CD4-positive, alpha-beta T cell treated with Interleukin-6 at 100 ng/mL for 8 hours (primary cell): ENCODE measurements around the gene PDHX.

ENCODE experiments used
- DNase-seq: peaks from one replicate; pipeline ENCODE4 v3.0.0-alpha.2; 2020; ENCODE audit warnings: mixed read lengths, low spot score

PDHX gene

DNA sequence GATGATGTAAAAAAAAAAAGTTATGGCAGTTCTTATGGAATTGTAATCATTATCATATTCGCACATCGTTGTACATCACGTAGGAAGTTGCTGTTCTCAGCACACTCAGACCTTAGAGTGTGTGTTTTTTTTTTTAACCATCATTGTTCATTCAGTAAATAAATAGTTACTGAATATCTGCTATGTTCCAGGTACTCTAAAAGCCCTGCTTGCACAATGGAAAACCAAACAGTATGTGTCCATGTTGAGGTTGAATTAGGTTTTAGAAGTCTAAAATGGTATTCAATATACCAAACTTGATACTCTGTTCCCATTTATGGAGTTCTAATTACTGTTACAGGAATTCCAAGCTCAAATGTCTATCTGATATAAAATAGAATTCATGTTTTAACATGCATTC, 41.2 kb downstream of the PDHX start:
- DNase-seq, result no peak

DNA sequence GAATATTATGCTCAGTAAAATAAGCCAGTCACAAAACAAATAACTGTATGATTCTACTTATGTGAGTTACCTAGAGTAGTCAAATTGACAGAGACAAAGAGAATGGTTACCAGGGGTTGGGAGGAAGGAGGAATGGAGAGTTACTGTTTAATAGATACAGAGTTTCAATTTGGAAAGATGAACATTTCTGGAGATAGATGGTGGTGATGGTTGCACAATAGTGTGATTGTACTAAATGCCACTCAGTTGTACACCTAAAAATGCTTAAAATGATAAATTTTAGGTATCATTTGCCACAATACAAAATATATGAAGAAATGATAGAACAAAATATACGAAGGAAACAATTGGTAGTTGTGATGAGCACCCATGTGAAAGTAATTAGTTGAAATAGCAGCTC, 43.4 kb downstream of the PDHX start:
- no peak for DNase-seq

DNA sequence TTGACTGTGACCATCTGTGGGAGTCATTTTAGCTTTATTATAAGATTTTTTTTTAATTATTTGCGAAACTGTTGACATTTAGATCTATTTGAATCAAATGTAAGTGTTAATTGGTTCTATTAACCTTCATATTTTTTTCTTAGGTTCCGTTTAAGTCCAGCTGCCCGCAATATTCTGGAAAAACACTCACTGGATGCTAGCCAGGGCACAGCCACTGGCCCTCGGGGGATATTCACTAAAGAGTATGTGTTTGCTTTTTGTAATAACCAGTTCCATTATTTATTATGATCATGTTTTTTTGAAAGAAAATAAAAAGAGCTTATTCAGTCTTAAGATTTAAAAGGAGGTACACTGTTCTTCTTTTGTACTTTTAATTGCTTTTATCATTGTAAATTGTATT, 43.9 kb downstream of the PDHX start:
- no peak for DNase-seq

DNA sequence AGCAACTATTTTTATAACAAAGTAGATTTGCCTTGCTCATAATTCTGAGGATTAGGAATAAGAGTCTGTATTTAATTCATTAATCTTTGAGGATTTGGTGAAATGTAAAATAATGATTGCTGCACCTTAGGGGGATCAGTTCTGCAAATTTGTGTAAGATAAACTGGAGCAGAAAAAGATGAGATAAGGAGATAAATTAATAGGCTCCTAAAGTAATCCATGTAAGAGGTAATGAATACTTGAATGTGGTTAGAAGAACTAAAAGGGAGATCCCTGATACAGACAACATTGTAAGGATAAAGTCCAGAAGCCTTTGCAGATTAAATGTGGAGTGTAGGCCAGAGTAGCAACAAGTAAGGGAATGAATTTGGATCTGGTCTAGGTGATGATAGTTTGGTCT, 45.6 kb downstream of the PDHX start:
- no peak for DNase-seq

DNA sequence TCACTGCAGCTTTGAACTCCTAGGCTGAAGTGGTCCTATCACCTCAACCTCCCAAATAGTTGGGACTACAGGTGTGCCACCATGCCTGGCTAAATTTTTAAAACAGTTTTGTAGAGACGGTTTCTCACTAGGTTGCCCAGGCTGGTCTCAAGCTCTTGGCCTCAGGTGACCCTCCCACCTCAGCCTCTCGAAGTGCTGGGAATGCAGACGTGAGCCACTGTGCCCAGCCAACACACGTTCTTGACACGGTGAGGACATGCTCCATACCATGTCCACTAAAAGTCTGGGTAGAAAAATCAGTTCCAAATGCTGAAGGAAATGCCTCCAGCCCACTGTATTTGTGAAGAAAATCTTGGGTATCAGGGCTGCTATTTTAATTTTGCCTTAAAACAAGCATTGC, 46.9 kb downstream of the PDHX start:
- no peak for DNase-seq

DNA sequence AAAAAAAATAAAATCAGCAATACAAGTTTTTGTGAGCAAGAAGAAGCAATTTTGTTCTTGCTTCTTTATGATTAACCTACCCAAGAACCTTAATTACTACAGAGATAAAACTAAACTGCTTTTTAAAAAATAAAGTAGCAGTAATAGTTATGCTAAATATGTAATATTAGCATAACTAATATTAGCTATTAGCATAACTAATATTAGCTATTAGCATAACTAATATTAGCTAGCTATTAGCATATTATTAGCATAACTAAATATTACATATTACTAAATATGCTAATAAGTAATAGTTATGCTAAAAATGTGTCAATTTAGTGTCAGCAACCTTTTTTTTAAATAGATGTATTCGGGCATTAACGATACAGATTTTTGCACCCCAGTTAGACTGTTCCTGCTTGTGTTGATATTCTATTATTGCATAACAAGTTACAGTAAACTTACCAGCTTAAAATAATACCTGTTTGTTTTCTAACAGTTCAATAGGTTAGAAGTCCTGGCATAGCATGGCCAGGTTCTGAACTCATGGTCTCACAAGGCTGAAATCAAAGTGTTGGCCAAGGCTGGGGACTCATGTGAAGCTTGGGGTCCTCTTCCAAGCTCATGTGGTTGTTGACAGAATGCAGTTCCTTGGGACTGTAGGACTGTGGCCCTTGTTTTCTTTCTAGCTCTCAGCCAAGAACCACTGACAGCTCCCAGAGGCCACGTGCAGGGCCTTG, 48.4 kb downstream of the PDHX start:
- no peak for DNase-seq

DNA sequence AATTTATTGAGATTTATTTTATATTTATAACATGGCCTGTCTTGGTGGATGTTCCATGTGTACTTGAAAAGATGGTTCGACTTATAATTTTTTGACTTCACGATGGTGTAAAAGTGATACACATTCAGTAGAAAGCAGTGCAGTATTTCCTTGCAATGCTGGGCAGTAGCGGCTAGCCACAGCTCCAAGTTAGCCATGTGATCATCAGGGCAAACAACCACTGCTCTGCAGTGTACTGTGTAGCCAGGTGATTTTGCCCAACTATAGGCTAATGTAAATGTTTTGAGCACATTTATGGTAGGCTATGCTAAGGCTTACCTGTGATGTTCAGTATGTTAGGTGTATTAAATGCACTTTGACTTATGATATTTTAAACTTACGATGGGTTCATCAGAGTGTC, 52.4 kb downstream of the PDHX start:
- DNase-seq, result no peak

DNA sequence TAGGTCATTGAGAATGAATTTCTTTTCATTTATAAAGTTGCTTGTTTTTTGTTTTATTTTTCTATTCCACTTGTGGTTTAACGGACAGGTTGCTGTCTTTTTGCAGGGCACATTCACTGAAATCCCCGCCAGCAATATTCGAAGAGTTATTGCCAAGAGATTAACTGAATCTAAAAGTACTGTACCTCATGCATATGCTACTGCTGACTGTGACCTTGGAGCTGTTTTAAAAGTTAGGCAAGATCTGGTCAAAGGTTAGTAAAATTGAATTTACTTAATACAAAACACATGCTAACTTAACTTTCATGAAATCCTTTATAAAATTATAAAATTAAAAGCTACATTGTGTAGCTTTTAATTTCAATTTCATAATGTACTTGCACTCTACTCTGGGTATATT, 53.6 kb downstream of the PDHX start:
- no peak for DNase-seq

DNA sequence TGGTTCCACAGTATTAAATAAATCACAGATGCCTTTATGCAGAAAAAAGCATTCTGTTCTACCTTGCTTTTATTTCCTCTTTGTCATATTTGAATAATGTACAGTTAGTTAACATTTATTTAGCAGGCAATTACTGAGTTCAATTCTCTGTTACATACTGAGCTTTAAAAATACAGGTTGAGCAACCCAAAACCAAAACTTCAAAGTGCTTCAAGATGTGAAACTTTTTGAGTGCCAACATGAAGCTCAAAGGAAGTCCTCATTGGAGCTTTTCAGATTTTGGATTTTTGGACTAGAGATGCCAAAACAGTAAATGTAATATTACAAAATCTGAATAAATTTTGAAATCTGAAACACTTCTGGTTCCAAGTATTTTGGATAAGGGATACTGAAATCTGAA, 54.1 kb downstream of the PDHX start:
- DNase-seq, result no peak

DNA sequence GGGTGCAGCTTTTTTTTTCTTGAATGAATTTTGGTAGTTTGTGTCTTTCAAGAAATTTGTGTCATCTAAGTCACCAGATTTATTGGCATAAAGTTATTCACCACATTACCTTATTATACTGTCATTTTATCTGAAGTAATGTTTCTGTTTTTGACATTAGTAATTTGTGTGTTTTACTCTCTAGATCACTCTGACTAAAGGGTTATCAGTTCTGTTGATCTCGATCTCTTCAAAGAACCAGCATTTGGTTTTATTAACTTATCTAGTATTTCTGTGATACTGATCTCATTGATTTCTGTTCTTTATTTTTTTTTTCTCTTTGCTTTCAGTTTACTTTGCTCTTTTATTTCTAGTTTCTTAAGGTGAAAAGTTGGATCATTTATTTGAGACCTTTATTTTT, 55.5 kb downstream of the PDHX start:
- DNase-seq, result no peak

DNA sequence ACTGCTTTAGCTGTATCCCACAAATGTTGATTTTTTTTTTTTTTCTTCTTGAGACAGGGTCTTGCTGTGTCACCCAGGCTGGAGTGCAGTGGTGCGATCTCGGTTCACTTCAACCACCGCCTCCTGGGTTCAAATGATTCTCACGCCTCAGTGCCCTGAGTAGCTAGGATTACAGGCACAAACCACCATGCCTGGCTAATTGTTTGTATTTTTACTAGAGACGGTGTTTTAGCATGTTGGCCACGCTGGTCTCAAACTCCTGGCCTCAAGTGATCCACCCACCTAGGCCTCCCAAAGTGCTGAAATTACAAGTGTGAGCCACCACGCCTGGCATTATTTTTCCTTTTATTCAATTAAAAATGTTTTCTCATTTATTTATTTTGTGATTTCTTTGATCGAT, 55.9 kb downstream of the PDHX start:
- no peak for DNase-seq

DNA sequence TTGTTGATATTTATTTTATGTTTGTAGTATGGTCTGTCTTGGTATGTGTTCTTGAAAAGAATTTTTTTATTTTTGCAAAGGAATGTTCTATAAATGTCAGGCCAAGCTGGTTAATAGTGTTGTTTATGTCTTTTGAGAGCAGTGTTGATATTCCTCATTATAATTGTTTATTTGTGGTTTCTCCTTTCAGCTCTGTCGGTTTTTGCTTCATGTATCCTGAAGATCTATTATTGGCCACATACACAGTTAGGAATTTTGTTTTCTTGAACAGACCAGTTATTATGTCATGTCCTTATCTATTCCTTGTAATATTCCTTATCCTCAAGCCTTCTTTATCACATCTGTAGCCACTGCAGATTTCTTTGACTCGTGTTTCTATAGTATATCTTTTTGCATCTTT, 56.5 kb downstream of the PDHX start:
- no peak for DNase-seq

DNA sequence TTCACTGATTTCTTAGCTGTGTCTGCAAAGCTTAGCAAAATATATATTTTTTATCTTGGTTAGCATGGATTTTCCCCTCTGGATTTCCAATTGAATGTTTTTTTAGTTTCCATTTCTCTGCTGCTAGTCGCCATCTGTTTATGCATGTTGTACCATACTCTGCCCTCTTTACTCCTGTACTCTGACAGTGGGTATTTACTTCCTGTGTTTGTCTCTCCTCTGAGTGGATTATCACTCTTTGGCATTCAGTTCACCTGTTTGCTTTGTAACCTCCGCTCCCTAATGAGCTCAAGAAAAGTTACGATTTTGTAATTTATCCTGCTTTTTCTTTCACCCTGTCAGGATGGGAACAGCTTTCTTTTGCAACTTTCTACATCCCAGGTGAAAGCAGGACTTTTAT, 59.1 kb downstream of the PDHX start:
- DNase-seq, result no peak

DNA sequence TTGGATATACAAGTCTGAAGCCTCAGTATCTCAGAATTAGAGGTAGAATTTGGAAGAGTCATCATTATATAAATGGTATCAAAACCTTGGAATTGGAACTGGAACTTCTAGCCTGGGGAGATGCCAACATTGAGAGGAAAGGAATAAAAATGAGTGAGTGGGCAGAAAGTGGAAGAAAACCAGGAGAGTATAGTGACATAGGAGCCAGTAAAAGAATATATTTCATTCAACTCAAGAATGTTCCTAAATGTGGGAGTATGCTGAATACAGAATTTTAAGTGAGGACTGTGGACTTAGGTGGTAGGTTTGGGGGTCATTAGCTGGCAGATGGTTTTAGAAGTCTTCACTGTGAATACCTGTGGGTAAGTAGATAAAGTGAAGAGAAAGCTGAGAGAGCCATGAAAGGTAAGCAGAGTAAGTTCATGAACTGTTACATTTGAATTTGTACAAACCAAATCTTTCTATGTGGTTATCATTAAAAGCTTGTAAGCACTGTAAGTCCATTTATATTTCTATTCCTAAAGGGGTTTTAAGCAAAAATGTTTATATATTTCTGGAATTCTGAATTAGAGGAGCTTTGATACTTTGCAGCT, 60.2 kb downstream of the PDHX start:
- DNase-seq, result no peak

DNA sequence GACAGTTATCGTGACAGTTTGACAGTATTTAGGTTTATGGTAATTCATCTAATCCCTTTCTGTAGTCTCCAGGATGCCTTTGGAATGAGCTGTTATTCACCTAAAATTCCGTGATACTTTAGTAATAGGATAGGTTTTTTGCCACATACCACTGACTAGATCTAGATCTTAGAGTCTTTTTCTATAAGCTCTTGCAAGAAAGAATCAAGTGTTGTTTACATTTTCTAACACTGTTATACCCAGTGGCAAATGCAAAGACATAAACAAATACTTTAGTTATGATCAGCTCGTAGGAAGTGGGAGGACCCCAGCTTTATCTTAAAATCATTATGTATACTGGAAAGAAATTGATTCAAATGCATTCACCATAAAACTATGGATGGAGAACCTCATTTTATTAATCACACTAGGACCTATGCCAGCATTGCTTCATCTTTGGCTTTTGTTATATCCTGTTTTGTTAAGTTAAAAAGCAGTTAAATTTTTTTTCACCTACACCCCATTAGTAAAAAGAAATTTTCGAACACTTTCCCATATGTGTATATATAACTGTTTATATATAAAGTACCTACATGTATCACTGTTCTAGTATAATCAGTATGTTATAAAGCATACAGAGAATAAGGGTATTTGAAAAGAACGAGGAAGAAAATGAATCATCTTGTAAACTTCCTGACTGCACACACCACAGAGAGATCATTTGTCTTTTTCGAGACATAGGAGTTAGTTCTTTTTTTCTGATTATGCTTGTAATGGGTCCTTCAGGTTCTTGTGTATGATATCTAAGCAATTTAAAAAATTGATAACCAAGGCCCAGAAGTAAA, 60.9 kb downstream of the PDHX start:
- no peak for DNase-seq

DNA sequence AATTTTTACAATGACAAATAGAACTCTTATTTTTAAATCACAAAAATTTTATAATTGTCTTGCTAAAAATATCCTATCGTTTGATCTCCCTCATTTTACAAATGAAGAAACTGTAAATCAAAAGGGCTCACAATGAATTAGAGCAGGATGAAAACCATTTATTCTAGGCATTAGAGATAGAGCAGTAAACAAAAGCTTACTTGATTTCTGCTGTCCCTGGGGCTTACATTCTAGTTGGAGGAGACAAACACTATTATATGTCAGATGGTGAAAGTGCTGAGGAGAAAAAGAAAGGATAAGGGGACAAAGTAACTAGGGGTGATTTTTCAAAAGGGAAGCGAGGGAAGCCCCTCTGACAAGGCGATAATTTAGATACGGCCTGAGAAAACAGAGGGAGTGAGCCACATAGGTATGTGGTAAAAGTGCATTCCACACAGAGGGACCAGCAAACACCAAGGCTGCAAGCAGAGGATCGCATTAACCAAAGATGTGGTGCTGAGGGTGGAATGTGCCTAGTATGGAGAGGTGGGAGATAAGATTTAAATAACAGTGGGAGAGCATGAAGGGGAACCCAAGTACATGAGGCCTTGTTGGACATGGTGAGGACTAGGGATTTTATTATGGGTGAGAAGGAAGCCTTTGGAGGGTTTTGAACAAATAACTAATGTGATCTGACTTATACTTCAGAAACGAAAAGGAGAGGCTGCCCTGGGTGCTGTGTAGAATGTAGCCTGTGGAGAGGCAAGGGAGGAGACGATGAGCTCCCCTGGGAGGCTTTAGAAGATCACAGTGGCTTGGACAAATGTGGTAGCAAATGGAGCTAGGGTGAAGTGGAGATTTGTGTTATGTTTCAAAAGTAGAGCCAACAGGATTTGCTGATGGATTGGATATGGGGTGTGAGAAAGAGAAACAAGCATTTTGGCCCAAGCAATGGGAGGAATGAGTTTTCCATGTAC, 62.1 kb downstream of the PDHX start:
- DNase-seq, result no peak

DNA sequence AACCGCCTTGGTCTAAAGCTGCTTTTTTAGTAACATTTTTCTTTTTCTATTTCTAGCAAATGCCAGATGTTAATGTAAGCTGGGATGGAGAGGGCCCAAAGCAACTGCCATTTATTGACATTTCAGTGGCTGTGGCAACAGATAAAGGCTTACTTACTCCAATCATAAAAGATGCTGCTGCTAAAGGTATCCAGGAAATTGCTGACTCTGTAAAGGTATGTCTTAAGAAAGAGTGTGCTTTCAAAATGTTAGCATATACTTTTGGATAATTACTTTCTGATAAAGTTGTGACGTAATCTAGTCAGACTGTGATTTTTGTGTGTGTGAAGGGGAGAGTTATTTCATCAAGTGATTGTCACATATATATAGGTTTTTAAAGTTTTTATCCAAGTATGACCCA, 68.1 kb downstream of the PDHX start:
- DNase-seq, result no peak

DNA sequence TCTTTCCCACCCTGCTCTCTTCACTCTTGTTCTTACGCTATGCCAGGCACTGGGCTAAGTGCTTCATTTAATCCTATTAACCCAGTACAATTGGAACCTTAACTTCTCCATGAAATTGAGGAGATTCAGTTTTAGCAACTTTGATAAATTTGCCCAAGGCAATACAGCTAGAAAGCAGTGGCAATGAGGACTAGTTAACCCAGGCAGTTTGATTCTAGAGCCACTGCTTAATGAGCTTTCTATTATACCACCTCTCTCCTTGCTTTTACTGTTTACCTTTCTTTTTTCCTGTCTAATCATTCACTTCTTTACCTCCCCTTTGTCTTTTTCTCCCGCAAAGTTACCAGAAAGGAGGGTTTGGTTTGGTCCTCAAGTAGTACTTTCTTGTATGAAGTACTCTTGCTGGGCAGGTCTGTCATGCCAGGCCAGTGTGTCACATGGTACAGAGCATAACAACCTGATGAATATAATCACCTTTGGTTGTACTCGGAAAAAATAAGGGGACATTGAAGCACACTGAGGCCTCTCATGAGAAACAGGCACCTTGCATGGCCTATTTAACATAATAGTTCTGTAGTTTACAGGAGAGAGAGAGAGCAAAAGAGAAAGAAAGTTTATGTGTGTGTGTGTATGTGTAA, 70.6 kb downstream of the PDHX start:
- DNase-seq, result no peak

DNA sequence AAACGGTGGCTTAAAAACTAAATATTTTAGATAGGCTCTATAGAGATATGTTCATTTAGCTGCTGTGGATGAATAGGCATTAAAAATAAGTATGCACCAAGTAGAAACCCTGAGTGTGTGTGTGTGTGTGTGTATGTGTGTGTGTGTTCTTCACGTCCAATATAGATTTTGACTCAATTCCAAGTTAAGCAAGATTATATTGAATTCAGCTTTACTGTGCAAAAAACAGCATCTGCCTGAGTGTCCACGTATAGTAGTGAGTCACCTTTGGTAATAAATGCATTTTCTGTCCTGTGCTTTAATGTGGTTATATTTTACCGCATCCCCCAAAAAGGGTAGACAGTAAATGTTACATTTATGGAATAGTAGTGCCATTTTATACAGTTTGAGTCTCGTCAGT, 71.2 kb downstream of the PDHX start:
- DNase-seq, result no peak

DNA sequence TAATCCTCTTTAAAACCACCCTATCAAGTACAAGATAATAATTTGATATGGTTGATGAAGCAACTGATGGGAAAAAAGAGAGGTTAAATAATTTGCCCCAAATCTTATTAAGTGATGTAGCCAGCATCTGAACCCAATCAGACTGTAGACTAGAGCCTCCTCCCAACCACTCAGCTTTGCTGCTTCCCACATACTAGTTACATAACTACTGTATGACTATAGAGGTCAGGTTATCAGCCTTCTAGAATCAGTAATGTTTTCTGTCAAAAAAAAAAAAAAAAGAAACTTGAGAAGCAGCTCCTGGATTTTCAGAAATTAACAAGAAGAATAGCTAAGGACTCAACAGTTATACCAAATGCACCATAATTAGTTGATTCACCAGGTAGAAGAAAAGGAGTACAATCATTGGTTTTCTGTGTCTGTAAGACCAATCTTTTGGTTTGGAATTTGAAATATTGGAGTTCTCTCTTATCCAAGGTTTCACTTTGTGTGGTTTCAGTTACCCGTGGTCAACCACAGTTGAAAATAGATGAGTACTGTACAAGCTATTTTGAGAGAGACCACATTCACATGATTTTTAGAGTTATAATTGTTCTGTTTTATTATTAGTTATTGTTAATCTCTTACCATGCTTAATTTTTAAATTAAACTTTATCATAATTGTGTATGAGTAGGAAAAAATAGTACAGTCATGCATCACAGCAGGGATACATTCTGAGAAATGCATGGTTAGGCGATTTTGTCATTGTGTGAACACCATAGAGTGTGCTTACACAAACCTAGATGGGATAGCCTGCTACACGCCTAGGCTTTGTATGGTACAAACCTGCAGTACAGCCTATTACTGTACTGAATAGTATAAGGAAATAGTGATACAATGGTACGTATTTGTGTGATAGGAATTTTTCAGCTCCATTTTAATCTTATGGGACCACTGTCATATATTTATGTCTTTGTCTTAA, 72.2 kb downstream of the PDHX start:
- DNase-seq, result no peak

DNA sequence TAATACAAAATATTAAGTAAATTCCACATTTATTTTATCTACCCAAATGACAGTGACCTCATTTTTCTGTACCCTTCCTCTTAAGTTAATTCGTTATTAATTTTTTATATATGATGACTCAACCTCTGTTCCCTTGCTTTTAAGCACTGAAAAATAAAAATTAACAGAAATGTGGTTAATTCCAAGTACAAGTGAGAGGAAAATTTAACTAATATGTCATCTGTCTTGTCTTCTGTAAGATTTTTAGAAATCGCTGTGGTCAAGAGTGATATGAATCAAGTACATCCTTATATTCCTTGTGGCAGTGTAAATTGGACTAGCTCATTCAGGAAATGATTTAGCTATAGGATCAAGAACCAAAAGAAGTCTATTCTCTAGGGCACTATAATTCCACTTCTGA, 74.5 kb downstream of the PDHX start:
- no peak for DNase-seq
